ENCODE measurements around the gene ZNF860.

The ZNF860 gene

GRCh38 chr3:31981206-31982181, at the start of gene ZNF860, which contains the start of gene OSBPL10:
TSS of gene ZNF860 (plus strand) at chr3:31981750. CDS start at chr3:31989080, 7,330 bp downstream.
TSS of gene OSBPL10 (minus strand) at chr3:31981262. CDS start at chr3:31981179, 83 bp downstream.
- ATAC-seq: peak; percentile 15 to 28

- ATAC-seq: no peak
Measured at GRCh38 chr3:31932990-31933389, 48.6 kb upstream of the ZNF860 start.

GRCh38 chr3:31934018-31934417, 47.5 kb upstream of the ZNF860 start:
- ATAC-seq: no peak

GRCh38 chr3:31934866-31935265, 46.7 kb upstream of the ZNF860 start:
- no peak for ATAC-seq

DNA sequence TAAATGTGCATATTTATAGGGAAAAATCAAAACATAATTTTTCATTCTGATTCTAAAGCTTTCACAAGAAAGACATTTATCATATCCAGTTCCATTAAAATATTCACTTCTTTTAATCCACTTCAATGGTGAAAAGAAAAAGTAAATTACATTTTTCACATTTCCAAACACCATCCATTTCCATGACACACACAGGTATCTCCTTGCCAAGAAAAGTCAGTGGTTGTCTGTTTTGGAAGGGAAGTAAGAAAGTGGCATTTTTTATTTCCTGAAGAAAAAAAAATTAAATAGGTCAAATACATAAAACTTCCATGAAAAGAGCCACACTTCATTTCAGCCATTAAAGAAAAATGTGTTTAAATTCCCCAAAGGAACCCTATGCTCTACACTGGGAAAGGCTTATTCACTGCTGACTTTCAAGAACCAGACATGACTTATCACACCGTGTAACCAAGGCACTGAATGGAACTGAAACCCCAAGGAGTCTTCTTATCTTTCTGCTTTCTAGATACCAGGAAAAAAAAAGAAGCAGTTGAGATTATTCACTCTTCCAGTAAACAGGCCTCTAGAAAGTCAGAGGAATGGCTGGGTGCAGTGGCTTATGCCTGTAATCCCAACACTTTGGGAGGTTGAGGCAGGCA, 45.0 kb upstream of the ZNF860 start:
- ATAC-seq: no peak

DNA sequence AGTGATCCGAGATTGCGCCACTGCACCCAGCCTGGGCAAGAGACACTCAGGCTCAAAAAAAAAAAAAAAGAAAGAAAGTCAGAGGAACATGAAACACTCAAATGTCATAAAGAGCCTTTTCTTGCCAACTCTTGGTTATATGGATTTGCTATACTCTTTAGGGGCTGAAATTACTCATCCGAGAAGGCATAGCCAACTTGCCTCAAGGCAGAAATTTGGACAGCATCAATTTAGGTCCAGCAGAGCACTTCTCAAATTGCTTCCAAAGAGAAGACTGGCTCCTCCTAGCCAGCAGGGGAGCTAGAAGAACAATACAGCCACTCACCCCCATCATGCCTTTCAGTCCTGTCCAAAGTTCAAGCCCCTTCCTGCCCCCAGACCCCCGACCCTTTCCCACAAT, 44.3 kb upstream of the ZNF860 start:
- no peak for ATAC-seq

DNA sequence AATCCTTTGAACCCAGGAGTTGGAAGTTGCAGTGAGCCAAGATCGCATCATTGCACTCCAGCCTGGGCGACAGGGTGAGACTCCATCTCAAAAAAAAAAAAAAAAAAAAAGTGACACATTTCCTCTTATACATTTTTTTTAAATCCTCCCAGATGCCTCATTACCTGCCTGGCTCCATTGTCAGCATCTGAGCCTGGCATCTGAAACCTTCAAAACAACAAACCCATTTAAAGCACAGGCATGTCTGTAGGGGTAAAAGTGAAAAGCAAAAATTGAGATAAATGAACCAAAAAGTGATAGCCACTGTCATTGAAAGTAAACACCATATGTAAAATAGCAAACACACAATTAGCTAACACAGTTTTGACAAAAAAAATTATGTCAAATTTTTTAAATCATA, 39.1 kb upstream of the ZNF860 start:
- ATAC-seq: no peak

GRCh38 chr3:31943041-31943440, 38.5 kb upstream of the ZNF860 start:
- no peak for ATAC-seq

DNA sequence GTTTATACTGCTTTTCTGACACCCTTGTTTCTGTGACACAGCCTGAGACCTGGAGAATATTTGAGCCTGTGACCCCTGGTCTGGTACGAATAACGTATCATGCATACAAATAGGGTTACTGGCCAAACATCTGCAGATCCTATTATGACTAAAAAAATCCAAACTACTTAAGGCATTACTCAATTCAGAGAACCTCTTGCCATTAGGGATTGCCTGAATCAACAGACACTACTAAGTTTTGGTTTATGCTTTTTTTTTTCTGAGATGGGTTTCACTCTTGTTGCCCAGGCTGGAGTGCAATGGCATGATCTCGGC, 35.9 kb upstream of the ZNF860 start:
- ATAC-seq: peak in 1 of 2 donors; percentile 30

- no peak for ATAC-seq
Measured at GRCh38 chr3:31946484-31947081, 35.0 kb upstream of the ZNF860 start.

- ATAC-seq: no peak
Measured at GRCh38 chr3:31947162-31947561, 34.4 kb upstream of the ZNF860 start.

DNA sequence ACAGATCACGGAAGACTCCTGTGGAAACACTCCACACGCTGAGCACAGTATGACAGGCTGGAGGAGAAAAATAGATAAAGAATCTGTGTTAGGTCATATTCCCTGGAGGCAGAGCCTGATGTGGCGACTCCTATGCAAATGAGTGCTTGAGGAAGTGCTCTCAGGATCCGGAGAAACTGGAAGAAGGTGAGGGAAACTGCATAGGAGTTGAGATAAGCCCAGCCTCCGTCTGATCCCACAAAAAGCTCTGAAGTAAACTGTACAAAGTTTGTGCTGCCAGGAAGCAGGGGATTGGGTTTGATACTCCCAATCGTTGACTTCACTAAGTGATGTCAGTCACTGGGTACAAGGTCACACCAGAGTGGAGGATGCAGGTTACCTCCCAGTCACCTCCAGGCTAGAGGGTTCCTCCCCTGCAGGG, 33.9 kb upstream of the ZNF860 start:
- no peak for ATAC-seq

GRCh38 chr3:31948280-31948679, 33.3 kb upstream of the ZNF860 start:
- ATAC-seq: no peak

GRCh38 chr3:31952205-31952604, 29.3 kb upstream of the ZNF860 start:
- no peak for ATAC-seq

DNA sequence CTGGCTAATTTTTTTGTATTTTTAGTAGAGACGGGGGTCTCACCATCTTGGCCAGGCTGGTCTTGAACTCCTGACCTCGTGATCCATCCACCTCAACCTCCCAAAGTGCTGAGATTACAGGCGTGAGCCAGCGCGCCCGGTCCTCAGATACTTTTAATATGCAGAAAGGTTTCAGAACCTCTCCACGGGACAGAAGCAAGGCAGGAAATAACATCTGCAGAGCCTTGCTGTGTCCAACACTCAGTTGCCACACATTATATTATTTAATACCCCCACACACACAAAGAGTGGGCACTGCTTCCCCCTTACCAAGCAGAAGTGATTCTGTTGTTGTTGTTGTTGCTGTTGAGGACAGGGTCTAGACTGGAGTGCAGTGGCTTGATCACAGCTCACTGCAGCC, 28.5 kb upstream of the ZNF860 start:
- no peak for ATAC-seq

GRCh38 chr3:31953636-31954035, 27.9 kb upstream of the ZNF860 start:
- no peak for ATAC-seq

DNA sequence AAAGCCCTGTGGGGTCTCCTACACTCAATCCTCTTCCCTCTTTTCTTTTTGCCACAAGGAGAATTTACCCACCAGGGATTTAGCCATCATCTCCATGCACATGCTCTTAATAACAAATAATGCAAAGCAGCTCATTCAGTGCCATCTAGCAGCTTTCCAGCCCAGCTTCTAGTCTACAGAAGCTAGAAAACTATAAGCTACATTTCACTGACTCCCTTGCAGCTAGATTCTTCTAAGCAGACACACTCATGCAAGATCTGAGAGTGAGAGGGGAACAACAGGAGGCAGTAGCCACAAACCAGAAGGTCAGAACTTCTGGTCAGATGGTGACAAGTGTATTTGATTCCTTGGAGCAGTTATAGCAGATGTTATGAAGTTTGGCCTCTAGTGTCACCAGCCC, 26.0 kb upstream of the ZNF860 start:
- ATAC-seq: no peak

DNA sequence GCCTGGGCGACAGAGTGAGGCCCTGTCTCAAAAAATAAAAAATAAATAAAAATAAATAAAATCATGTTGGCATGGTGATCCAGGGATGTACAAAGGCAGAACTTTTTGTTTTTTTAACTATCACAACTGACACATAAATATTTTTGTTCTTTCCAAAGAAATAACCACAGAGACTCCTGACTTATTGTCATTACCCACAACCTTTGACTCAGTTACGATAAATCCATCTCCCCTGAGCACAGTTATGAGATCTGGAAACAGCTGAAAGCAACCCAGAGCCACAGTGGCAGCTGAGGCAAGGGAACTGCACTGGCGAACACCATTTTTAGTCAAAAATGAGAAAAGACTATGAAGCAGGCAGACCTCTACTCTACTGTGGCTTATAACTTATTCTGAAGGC, 24.4 kb upstream of the ZNF860 start:
- no peak for ATAC-seq

DNA sequence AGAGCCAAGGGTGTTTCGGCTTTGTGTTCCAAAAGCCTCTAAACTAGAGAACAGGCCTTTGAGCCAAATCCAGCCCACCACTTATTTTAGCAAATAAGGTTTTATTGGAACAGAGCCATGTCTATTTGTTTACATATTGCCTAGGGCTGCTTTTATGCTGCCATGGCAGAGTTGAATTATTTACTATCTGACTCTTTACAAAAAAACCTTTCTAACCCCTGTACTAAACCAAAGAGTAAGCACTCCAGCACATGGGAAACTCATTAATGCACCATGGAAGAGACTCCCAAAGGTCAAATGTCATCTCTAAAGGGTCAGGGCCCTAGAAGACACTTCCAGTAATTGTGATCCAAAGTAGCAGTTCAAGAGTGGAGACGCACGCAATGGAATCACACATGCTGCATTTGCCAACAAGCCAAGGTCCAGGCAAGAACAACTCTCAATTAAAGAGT, 22.8 kb upstream of the ZNF860 start:
- ATAC-seq: no peak

GRCh38 chr3:31959251-31959650, 22.3 kb upstream of the ZNF860 start:
- no peak for ATAC-seq

DNA sequence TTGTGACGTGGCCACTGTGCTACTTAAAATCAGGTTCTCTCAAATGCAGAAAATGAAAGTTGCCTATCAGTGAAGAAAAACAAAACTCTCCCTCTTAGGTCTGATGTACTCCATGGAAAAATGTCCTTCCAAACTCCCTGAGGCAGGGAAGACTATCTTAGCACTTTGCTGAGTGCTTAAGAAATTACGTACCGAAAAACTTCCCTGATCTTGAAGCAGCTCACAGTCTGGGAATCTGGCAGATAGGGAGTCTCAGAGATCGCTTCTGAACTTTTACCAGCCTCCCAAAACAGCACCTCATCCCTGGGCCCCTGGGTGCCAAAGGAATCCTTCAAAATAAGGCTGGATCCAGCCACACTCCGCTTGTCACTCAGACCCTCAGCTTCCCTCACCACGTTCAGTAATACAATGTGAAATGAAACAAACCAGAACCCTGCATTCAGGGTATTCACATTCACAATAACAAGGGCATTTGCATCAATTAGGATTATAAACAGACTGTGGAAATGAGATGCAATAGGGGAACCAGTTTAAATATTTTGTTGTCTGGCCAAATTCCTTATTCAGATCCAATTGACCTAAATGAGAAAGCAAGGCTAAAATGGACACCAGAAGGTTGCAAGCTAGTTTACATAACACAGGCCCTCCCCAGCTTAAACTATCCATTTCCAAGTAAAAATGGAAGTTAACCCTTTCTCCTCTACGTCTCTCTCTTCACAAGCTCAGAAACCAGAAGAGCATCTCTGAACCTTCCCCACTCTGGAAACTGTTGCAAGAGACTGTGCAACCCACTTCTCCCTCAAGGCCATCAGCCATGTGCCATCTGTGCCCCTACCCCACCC, 21.4 kb upstream of the ZNF860 start:
- ATAC-seq: no peak

GRCh38 chr3:31960793-31961431, 20.6 kb upstream of the ZNF860 start:
- ATAC-seq: no peak

Data from activated CD4-positive, CD25-positive, alpha-beta regulatory T cell treated with anti-CD3 and anti-CD28 coated beads, Interleukin-2, amount 50 U/mL, for 24 hours (primary cell).